ENCODE measurements around the gene IDUA.
A peak's percentile ranks its signal among the peaks of the same experiment; 100 is the strongest.
"Not testable (repeated sequence)": the region's sequence is repeated elsewhere in the genome, so short reads cannot be mapped to it uniquely, and the experiment has no call there.

The IDUA gene

DNA sequence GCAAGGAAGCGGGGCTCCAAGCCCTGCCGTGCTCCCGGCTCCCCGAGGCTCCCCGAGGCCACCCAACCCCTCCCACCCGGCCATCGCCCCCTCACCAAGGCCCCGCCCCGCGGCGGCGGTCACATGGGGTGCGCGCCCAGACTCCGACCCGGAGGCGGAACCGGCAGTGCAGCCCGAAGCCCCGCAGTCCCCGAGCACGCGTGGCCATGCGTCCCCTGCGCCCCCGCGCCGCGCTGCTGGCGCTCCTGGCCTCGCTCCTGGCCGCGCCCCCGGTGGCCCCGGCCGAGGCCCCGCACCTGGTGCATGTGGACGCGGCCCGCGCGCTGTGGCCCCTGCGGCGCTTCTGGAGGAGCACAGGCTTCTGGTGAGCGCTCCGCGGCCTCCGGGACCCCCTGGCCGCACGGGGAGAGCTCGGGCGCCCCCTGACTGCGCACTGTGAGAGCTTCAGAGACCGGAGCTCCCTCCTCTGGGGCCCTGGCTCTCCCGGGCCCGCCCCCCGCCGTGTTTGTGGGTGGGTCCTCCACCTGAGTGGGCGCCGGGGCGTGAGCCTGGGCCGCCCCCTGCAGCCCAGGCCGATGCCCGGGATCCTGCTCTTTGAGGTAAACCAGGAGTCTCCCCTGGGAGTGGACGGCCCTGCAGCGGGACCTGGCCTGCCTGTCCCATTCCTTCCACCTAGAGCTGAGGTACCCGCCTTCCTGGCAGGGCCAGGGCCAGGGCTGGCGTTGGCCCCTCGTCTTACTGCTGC is at the start of gene IDUA:
Gene IDUA, plus strand, starts transcription at position 166 of the 745 bp plus-strand sequence. Its CDS starts 41 bp downstream, at position 207.
- peak; percentile 86 for DNase-seq (ENCODE audit: low spot score)

DNA sequence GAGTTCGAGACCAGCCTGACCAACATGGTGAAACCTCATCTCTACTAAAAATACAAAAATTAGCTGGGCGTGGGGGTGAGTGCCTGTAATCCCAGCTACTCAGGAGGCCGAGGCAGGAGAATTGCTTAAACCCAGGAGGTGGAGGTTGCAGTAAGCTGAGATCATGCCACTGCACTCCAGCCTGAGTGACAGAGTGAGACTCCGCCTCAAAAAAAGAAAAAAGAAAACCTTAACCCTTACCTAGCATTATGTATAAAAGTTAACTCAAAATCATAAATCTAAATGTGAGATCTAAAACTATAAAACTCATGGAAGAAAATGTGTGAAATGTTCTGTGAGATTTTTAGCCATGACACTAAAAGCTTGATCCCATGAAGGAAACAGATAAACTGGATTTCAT is 47.3 kb upstream of the IDUA start:
- not testable (repeated sequence) for DNase-seq (ENCODE audit: low spot score)

DNA sequence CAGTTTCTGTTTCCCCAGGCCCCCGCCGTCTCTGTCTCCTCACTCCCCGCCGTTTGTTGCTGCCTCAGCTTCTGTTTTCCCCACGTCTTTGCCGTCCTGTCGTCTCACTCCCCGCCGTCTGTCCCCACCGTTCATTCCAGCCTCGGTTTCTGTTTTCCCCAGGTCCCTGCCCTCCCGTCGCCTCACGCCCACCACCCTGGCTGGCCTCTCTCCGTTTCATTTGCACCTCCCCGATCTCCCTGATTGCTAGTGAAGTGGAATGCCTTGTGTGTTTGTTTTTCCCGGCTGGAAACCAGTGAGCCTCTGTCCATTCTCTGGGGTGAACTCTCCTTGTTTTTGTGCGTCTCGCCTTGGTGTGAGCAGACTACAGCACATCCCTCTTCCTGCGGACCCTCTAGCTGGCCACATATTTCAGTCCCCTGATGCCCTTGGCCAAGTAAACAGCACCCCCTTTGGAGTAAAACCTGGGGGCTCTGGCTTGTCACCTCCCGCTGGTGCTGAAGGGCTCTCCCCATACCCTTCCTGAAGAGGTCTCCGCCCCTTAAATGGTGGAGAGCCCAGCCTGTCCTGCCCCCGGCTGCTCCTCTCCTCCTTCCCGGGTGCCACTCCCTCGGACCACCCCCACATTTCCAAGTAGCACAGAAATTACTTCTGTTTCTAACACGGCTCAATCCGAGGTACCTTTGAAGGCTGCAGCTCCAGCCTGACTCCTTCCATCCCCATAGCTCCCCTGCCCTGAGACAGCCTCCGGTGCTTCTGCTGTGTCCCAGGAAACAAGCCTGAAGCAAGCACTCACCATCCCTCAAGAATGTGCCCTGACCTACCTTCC is 41.4 kb upstream of the IDUA start:
- no peak for DNase-seq (ENCODE audit: low spot score)

GRCh38 chr4:946103-946450 is 40.8 kb upstream of the IDUA start:
- no peak for DNase-seq (ENCODE audit: low spot score)

DNA sequence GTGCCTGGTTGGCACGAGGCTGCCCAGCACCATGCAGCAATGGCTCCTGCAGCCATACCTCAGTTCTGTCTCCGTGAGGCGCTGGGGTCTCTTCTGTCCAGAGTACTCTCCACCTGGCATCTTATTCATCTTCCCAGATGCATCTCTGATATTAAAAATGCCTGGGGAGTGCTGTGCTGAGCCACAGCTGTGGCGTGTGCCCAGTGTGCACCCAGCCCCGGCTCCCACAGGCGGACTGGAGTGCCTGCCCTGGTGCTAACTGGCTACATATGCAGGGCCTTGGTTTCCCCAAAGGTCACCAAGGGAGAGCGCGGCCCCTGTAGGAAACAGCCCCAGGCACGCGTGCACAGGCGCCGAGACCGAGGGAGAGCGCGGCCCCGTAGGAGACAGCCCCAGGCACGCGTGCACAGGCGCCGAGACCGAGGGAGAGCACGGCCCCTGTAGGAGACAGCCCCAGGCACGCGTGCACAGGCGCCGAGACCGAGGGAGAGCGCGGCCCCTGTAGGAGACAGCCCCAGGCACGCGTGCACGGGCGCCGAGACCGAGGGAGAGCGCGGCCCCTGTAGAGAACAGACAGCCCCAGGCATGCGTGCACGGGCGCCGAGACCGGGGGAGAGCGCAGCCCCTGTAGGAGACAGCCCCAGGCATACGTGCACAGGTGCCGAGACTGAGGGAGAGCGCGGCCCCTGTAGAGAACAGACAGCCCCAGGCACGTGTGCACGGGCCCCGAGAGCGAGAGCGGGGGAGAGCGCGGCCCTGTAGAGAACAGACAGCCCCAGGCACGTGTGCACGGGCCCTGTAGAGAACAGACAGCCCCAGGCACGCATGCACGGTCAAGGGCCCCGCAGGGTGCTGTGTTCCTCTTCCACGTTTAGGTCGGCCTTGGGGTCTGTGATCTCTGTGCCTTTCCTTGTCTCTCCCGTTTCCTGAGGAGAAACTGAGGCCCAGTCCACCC is 40.0 kb upstream of the IDUA start:
- DNase-seq (ENCODE audit: low spot score), result no peak

GRCh38 chr4:947491-947971 is 39.3 kb upstream of the IDUA start:
- no peak for DNase-seq (ENCODE audit: low spot score)

DNA sequence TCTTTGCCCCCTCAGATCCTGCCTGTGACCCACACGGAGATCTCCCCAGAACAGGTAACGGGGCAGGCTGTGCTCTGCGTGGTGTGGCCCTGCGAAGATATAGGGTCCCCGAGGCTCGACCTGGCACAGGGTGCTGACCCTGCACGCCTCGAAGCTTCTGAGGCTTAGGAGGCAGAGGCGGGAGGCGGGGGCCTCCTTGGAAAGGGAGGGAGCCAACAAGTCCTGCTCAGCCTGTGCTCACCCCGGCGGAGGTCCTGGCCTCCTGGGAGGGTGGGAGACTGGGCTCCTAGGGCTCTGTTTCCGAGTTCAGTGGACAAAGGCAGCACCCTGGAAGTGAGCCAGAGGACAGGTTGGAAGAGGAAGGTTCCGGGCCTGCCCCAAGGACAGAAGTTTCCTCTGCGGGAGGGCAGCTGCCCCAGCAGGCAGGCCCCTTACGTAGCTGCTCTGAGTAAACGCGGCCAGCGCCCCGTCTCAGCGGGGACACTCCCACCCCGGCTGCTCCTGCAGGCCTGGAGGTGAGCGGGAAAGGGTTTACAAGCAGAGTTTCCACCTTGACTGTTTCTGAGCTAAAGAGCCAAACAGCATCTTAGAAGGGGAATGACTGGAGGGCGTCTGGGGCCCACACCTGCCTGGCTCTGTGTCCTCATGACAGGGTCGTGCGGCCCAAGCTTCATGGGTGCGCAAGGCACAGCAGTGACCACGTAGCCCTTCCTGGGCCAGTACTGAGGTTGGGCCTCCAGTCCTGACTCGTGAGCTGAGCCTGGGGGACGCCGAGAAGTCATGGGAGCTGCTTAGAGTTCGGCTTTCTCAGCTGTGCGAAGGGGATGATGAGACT is 38.5 kb upstream of the IDUA start:
- DNase-seq (ENCODE audit: low spot score), result no peak

DNA sequence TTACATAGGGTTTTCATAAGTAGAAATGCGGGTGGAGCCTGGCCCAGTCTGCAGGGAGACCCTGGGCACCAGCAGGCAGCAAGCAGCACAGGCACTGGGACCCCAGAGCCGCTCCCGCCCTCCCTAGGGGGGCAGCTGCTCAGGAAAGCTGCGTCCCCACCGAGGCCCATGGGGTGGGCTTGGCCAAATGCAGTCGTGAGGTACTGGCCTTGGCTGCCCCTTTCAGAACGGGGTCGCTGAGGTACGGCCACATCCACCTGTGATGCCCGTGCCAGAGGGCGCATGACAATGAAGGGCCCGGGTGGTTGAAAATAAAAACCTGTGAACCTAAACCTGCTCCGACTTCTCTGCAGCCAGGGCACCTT is 37.9 kb upstream of the IDUA start:
- DNase-seq (ENCODE audit: low spot score), result no peak

DNA sequence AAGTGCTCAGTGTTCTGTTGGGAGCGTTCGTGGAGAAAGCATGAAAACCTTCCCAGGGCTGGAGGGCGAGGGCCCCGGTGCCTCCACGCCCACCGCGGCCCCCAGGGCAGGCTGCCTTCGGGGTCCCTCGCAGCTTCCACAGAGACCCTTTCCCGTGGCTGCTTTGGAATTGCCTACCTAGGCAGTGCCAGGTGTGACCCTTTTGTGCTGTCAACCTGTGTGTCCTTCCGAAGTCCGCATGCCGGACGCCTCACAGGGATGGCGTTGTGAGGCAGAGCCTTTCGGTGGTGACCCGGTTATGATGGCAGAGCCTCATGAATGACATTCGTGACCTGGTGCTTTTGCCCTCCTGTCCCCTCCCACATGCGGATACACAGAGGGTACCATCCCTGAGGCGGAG is 37.2 kb upstream of the IDUA start:
- no peak for DNase-seq (ENCODE audit: low spot score)

GRCh38 chr4:950136-951020 is 36.5 kb upstream of the IDUA start:
- no peak for DNase-seq (ENCODE audit: low spot score)

DNA sequence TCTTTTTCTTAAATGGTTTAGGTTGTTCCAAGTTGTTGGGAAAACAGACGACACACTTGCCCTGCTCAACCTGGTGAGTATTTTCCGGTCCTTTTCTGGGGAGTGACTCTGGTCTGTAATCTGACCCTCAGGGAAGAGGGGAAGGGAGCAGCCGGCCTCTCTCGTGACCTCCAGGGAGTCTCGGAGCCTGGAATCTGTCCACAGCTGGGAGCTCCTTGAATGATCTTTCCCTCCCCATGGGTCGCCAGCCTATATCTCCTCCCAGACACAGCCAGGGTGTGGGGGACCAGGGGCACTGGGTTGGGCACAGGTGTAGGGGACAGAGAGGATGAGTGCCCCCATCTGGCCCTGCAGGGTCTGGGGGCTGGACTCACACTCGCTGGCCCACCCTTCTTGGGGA is 35.7 kb upstream of the IDUA start:
- no peak for DNase-seq (ENCODE audit: low spot score)

DNA sequence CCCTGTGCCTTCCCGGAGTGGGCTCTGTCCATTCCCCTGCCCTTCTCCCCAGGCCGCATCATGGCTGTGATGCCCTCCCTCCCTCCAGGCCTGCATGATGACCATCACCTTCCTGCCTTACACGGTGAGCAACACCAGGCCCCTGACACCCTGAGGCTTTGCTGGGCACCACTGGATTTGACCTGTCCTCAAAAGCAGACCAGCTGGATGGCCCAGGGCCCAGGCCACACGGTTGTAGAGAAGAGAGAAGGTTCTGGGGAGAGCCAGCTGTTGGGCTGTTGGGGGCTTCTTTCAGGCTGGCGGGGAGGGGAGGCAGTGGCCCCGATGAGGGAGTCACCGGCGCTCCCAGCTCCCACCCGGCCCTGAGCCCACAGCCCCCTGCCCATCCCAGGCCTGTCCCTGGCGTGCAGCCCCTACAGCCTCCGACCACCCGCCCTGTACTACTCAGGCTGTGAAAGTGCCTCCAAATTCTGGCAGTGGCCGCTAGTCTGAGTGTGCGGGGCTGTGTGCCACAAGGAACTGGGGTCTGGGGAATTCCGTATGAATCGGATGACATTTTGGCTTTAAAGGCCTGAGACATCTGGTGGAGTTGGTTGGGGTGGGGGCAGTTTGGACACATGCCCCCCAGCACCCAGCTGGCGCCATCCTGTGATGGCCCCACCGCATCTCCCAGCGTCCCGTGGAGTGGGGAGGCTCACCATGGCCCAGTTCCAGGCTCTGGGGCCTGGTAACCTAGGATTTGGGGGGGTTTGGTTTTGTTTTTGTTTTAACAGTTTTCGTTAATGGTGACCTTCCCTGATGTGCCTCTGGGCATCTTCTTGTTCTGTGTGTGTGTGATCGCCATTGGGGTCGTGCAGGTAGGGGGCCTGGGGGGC is 35.0 kb upstream of the IDUA start:
- DNase-seq (ENCODE audit: low spot score), result no peak

- DNase-seq (ENCODE audit: low spot score), result no peak
Observed at GRCh38 chr4:952881-953573, 33.8 kb upstream of the IDUA start.

GRCh38 chr4:953574-953915 is 33.3 kb upstream of the IDUA start:
- DNase-seq (ENCODE audit: low spot score), result no peak

GRCh38 chr4:954211-955020 is 32.4 kb upstream of the IDUA start:
- DNase-seq (ENCODE audit: low spot score), result no peak

DNA sequence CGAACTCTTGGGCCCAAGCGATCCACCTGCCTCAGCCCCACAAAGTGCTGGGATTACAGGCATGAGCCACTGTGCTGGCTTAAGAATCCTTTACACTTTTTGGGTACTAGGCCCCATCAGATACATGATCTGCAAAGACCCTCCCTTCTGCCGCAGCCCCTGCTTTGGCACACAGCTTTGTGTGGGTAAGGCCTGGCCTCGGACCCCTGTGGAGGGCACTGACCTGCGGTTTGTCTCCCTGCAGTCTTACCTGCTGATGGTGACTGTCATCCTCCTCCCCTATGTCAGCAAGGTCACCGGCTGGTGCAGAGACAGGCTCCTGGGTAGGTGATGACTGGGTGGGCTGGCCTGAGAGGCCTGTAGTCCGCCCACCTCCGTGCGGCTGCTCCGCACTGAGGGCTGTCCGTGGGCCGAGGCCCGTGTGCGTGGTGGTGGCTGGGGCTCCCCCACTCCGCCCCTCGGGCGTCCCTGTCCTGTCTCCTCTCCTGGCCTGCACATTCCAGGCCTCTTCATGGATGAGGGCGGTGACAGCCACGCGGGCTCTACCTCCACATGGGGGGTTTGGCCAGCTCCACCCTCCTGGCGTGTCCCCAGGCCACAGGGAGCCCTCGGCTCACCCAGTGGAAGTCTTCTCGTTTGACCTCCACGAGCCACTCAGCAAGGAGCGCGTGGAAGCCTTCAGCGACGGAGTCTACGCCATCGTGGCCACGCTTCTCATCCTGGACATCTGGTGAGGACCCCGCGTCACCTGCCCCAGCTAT is 31.5 kb upstream of the IDUA start:
- DNase-seq (ENCODE audit: low spot score), result no peak

DNA sequence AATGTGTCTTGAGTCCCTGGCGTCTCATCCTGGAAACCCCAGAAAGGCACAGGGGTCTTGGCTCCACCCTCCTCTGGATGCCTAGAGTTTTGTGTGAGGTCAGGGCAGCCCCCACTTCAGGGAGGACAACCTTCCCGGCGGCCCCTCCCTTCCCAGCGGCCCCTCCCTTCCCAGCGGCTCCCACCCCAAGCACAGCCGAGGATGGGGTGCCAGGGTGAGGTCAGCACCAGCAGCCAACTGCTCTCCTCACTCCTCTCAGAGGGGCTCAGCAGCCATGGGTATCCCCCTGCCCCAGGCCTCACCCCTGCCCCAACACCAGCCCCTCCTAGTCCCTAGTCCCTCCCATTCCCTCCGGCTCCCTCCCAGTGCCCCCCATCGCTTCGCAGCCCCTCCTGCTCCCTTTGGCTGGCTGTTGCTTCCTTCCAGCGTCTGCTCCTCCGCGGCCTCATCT is 30.9 kb upstream of the IDUA start:
- DNase-seq (ENCODE audit: low spot score), result no peak
